TTC549 (cell line): ENCODE data around the gene COL9A3.

ENCODE experiments used
- FAIRE-seq: peaks from 2 replicates; lab custom pipeline; 2012; peaks lifted over from hg19 to GRCh38; lab: Jason Lieb, UNC

COL9A3 gene

DNA sequence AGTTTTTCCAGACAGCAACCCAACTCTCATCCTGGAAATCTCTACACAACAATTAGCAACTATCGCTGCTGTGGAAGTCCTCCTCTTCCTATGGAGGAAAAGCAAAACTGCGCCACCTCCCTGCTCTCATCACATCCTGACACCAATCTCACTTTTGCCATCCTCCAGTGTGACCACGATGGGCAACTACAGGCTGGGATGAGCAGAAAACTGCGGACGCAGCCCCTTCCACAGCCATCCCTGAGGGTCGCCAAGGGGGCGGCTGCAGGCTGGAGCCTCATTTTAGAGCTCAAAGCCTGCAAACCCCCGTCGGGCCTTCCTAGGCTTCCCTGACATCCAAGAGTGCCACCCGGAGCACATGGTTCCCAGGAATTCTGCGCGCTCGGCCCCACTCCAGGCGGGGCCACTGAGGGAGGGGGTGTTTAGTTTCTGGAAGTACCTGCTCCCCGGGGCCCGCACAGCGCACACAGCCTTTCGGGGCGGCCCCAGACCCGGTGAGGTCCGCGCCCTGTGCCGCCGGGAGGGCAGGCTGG lies 43.6 kb downstream of the COL9A3 start:
- FAIRE-seq: no peak

DNA sequence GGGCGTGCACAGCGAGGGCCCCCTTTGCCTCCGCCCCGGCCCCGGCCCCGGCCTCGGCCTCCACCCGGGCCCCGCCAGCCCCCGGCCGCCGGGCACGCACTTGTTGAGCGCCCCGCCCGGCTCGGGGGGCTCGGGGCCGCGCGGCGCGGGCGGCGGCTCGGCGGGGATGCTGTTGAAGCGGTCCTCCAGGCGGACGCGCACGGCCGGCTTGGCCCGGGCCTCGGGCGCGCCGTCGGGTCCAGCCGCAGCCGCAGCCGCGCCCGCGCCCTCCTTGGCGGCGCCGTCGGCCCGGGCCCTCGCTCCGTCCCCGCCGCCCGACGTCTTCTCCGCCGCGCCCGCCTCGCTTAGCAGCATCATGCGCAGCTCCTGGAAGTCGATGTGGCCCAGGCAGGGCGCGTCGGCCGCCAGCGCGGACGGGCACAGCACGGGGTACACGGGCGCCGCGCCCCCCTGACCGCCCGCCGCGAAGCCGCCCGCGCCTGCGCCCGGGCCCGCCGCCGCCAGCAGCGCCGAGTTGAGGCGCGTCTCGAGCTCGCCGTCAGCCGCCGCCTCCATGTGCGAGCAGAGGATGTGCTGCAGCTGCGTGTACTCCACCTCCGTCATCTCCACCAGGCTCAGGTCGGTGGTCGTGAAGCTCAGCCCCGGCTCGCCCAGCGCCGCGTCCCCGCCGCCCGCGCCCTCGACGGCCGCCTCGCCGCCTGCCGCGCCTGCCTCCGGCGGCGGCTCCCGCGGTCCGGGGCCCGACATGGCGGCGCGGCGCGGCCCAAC lies 44.3 kb downstream of the COL9A3 start:
- no peak for FAIRE-seq

DNA sequence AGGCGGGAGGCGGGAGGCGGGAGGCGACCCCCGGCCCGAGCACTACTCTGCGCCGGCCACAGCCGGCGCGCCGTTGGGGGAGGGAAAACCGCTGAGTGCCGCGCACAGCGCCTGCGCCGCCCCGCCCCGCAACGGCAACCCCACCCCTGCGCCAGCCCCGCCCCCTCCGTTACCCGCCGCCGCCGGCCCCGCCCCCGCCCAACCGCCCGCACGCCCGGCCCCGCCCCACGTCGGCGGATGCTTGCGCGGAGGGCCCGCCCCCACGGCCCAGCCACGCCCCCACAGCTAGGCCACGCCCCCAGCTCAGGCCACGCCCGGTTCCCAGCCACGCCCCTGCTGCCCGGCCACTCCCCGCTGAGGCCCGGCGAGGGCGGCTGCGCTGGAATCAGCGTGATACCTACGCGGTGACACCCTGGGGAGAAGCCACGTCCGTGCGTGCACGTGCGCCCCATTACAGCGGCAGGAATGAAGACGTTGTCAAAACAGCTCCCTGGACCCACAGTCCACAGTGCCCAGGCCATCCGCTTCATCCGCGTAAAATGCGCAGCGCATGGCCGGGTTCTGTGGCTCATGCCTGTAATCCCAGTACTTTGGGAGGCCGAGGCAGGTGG lies 45.0 kb downstream of the COL9A3 start, which contains the start of gene TCFL5:
TSS of gene TCFL5 (minus strand) at position 97 of the 611 bp plus-strand sequence. CDS start 152 bp downstream, outside the sequence.
- no peak for FAIRE-seq

DNA sequence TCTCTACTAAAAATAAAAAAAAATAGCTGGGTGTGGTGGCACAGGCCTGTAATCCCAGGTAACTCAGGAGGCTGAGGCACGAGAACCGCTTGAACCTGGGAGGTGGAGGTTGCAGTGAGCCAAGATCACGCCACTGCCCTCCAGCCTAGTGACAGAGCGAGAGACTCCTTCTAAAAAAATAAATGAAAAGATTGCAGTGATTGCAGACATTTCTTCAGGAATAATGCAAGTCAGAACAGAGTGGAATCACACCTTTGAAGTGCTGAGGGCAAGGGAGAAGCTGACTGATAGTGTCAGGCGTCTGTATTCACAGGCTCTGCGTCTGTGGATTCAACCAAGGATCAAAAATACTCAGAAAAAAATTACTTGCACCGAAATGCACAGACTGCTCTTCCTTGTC lies 47.4 kb downstream of the COL9A3 start:
- FAIRE-seq: no peak

DNA sequence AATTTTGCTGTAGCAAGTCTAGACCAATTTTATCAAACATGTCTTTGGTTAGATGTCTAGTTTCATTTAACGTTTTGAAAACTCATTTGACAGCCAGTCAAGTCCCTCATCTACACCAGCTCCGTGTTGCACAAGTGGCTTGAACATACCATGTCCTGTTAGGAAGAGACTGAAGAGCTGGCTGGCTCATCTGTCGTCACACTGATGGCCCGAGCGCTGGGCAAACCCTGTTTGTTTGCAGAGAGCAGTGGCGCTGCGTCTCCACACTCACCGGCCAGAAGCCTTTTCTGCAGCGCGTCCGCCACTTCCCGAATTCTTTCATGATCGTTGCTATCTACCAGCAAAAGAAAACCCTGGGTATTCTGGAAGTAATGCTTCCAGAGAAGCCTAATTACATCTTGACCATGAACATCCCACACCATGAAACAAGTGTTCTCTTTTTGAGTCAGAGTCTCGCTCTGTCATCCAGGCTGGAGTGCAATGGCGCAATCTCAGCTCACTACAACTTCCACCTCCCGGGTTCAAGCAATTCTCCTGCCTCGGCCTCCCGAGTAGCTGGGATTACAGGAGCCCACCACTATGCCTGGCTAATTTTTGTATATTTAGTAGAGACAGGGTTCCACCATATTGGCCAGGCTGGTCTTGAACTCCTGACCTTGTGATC lies 55.5 kb downstream of the COL9A3 start:
- no peak for FAIRE-seq

DNA sequence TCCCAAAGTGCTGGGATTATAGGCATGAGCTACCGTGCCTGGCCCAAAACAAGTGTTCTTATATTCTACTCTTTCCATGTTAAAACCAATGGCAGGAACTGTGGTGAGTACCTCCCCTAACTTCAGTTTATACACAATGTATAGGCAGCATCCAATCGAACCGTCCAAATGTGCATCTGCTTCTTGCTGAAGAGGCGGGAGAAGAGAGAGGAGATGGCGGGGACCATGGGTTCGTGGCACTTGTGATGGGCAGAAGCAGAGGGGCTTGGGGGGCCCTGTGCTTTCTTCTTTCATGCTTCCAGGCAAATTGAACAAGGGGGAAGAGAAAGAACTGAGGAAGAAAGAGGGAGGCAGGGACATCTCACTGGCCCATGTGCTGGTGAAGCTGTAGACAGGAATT lies 56.0 kb downstream of the COL9A3 start:
- FAIRE-seq: no peak

DNA sequence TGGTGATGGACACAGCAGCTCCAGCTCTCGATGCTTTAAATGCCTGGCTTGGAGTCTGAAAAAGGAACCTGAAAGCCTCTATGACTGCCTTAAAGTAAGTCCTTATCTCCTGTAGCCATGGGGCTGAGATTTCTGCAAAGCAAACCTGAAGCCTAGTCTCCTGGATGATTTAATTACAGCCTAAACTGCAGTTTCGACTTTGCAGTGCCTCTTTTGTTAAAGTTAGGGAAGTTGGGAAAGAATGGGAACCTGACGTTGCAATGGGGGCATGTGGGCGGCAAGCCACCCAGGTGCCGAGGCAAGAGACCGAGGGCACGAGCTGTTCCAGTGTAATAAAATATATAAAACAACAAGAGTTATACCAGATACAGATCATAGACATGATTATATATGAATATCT lies 56.4 kb downstream of the COL9A3 start:
- no peak for FAIRE-seq

DNA sequence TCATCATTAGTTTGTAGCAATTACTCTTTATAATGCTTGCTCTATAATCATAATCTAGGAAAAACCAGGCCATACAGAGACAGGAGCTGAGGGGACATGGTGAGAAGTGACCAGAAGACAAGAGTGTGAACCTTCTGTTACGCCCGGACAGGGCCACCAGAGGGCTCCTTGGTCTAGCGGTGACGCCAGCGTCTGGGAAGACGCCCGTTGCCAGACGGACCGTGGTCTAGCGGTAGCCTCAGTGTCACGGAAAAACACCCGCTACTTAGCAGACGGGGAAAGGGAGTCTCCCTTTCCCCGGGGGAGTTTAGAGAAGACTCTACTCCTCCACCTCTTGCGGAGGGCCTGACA lies 56.8 kb downstream of the COL9A3 start:
- FAIRE-seq: peak; percentile 34

DNA sequence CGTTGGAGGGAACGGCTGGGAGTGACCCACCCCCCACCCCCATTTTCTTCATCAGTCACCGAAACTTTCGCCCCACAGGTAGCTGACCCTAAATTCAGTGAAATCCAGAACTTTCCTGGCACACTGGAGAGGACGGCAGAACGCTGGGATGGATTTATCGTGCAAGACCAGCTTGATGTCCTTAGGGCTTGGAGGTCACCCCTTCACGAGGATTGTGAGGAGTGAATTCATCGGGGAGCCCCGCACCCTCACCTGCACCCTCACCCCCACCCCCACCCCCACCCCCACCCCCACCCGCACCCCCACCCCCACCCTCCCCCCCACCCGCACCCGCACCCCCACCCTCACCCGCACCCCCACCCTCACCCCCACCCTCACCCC lies 58.1 kb downstream of the COL9A3 start:
- no peak for FAIRE-seq

DNA sequence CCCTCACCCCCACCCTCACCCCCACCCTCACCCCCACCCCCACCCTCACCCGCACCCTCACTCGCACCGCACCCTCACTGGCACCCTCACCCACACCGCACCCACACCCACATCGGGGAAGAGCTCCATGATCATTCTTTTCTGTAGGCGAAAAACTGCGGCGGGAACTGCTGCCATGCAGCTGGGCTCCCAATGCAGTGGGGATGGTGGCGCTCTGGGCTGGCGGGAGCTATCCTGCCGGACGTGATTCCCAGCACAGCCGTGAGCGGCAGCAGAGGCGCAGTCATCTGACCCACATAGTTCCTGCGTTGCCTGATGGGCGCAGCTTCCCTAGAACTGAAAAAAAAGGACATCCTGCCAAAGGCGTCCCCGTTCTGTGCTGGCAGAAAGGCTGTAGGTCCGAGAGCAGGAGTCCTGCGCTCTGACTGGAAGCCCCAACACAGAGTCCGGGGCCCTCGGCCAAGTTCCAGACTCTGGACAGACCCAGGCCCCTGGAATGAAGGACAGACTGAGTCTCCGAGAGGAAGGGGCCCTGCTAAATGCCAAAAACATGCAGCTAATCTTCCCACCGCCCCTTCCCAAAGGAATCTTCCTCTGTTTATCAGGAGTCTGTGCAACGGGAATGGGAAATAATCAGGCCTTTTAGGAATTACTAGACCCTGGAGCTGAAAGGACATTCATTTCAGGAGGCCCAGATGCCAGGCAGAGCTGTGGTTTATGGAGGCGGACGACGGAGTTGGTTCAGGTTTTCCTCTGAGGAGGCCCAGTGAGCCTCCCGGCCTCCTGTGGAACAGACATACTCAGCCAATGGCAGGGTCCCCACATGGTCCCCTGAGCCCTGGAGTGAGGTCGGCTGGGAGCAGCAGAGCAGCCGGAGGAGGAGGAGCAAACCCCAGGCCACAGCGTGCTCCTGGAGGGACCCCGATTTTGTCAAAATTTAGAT lies 58.8 kb downstream of the COL9A3 start:
- FAIRE-seq: no peak

DNA sequence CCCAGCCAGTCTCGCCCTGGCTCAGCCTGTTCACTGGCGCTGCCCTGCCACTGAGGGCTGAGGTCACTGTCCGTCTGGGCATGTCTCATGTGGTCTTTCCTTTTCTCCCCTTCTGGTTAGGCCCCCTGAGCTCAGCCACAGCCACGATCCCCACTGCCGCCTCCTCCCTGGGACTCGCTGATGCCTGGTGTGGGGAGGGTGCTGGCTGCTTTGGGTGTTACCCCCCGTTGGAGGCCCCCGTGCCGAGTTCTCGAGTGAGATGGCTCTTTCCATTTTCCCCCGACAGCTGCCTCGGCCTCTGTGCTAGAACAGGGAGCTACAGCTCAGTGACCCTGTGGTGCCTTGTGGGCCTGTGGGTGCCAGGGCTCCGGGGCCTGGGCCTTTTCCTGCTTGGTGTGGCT lies 59.7 kb downstream of the COL9A3 start:
- no peak for FAIRE-seq

DNA sequence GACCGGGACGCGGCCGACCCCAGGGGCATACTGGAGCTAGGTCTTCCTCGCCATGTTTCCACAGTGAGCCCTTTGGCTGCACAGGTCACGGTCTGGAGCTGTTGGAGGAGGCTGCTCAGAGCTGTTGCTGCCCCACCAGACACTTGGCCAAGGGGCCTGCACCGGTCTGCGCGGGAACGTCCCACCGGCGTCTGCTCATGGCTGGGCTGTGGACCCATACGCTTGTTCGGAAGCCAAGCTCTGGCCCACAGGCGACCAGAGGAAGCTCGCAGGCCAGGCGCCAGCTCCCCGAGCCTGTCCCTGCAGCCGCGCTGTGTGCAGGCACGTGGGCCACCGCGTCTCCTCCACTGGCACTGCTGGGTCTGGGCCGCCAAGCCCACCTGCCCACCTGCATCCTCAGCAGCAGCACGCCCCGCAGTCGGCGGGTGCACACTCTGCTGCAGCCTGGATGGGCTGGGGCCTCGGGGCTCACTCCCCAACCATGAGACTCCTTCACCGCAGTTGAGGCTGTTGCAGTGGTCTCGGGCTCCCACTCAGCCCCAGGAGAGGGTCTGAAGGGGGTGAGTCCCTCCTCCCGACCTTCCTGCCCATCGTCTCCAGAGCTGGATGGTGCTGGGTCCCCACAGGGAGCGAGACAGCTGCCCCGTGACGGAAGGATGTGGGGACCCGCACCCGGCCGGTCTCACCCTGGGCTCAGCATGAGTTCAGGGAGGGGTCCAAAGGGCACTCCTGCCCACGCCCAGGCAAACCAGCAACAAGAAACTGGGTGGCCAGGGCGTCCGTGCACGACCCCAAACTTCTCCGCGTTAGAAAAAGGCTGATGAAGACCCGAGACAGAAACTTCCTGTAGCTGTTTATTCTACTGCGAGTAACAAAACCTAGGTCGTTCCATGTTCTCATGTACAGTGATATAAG lies 60.3 kb downstream of the COL9A3 start:
- FAIRE-seq: no peak

DNA sequence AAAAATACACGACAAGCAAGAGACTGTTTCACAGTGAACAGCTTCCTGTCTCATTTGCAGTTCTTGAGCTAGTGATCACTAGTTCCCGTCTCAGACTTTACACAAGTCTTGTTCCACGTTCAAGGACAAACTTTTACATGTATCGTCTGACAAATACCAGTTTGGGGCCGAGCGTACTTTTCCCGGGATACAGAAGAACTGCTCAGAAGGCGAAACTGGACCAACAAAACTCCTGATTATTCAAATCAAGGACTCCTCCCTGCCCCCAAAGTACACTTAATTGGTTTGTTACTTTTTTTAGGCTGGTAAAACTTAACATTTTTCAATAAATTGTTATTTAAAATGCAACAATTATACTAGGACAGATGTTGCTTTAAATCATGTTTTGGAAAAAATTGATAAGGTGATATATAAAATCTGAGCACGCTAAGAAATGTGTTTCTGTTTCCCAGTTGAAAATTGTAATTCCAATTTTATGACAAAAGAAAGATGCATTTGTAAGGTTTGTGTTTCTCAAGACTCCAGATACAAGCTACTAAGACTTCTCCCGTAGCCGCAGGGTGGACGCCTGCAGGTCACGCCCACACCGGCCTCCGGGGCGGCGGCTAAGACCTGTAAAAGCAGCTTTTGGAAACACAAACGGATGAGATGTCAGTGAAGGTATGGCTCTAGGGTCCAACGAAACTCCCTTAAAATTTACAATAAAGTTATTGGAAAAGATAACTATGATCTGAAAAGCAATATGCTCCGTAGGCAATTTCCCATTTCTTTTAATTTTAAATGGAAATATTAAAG lies 61.6 kb downstream of the COL9A3 start:
- FAIRE-seq: no peak

DNA sequence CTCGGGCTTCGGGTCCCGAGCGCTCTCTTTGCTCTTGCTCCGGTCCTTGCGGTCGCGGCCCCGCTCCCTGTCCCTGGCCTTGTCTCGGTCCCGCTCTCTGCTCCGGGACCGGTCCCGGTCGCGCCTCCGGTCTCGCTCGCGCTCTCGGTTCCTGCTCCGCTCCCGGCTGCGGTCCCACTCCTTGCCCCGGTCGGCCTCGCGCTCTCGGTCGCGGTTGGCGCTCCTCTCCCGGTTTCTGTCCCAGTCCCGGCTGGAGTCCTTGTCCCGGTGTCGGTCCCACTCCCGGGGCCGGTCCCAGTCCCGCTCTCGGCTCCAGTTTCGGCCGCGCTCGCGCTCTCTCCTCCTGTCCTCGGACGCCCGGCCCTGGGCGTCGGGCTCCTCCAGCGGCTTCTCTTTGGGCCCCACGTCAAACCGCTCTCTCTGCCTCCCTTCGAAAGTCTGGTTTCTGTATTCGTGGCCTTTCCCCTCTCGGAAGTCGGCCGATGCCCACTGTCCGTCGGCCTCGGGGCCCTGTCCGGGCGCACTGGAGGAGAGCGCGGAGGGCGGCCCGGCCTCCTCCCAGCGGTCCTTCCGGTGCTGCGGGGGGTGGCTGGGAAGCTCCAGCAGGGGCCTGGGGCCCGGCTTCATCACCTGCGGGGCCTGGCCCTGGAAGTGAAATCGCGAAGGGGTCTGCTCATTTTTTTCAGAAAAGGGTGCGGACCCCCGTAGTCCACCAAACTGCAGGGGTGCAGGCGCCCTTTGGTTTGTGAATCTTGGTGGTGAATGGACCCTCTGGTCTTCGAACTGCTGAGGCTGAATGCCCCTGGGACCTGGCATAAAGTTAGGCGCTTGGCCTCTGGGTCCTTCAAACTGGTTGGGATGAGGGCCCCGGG lies 62.7 kb downstream of the COL9A3 start:
- FAIRE-seq: no peak

DNA sequence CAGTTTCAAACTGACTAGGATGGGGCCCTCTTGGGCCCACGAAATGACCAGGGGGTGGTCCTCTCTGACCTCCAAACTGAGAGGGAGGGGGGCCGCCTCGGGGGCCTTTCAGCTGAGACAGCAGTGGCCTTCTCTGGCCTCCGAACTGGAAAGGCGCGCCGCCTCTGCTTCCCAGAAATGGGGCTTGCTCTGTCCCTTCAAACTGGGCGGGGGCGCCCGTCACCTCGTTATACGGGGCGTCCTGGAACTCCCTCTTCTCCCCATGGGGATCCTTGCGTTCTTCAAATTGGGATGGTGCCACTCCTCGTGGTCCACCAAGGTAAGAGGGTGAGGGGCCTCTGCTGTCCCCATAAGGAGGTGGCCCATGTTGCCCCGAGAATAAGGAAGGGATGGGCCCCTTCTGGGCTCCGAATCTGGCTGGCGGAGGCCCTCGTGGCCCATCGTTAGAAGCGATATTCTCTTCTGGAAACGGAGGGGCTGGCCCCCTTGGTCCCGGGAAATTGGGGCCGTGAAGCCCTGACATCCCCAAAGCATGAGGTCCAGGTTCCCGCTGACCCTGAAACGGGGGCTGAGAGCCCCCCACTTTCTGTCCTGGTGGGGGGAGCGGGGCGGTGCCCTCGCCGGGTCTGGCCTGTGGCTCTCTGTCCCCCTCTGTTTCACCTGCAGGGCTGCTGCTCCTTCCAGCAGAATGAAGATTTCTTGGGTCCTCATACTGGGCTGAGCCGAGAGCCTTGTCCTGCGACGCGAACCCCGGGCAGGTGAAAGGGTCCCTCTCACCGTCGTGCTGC lies 63.5 kb downstream of the COL9A3 start:
- no peak for FAIRE-seq

DNA sequence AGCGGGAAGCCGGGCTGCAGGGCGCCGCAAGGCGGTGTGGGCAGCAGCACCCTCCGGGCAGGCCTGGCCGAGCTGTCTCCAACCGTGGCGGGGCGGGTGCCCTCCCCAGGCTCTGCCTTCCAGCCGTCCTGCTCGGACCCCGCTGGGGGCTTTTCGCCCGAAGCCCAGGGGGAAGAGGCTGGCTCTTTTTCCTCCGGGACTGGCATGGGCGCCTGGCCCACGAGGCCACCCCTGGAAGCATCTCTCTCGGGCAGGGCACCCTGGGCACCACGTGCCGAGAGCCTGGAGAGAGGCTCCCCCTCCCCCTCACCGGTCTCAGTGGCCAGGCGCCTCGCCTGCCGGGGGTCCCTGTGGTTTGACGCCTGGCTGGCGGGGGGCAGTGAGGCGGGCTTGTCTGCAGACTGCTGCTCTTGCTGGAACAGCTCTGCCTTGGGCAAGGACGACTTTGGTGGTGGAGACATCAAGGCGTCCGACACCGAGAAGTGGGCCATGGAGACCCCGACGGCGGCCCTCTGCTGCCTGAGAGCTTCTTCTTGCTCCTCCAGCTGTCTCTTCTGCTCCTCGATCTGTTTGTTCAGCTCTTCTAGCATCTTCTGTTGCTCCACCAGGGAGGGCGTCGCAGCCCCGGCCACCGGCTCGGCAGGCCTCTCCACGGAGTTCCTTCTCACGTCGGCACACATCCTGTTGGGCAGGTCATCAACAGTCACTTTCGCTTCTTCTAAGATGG lies 64.2 kb downstream of the COL9A3 start:
- no peak for FAIRE-seq

DNA sequence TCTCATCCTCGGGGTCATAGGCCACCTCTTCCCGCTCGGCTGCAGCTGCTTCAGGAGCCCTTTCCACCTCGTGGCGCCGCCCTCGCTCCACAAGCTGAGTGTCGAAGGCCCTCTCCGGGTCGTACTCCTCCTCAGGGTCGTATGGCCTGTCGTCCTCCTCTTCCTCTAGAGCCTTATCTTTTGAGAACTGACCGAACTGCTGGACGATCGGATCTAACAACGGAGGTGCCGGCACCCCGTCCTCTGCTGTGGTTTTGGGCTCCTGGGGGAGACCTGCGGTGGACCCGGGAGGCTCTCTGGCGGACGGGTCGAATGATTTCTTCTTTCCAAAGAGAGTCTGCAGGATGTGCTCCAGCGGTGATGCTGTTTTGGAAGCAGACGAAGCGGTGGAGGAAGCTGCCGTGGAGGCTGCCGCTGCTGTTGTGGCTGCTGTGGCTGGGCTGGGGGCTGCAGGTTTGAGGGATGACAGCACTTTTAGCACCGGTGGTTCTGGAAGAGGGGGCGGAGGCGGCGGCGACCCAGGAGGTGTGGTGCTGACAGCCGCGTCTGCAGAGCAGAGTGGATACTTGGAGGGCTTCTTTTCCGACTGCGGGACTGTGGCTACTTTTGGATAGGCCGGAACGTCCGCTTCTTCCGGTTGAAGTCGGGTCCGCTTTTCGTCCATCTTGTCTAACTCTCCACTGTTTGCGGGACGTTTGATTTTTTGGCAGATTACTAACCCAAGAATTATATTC lies 65.0 kb downstream of the COL9A3 start:
- FAIRE-seq: no peak
